BLaER1 (cell line): Measurements from ENCODE around the gene PAK1IP1.
"Not testable (repeated sequence)": the region's sequence is repeated elsewhere in the genome, so short reads cannot be mapped to it uniquely, and the experiment has no call there.

Experiments
- H3K27ac ChIP-seq: shearing (Covaris generic); formaldehyde crosslinking; 2 replicates; pipeline ENCODE4 v1.8.1; 2022
- H3K27me3 ChIP-seq: shearing (Covaris generic); formaldehyde crosslinking; 2 replicates; pipeline ENCODE4 v1.8.1; 2022
- H3K36me3 ChIP-seq: shearing (Covaris generic); formaldehyde crosslinking; 2 replicates; pipeline ENCODE4 v1.8.1; 2022
- H3K4me1 ChIP-seq: shearing (Covaris generic); formaldehyde crosslinking; 2 replicates; pipeline ENCODE4 v1.8.1; 2022
- H3K4me2 ChIP-seq: shearing (Covaris generic); formaldehyde crosslinking; 2 replicates; pipeline ENCODE4 v1.8.1; 2022
- H3K4me3 ChIP-seq: shearing (Covaris generic); formaldehyde crosslinking; 2 replicates; pipeline ENCODE4 v1.8.1; 2022
- H3K9ac ChIP-seq: shearing (Covaris generic); formaldehyde crosslinking; 2 replicates; pipeline ENCODE4 v1.8.1; 2022
- H3K9me3 ChIP-seq: shearing (Covaris generic); formaldehyde crosslinking; 2 replicates; pipeline ENCODE4 v1.8.1; 2022
- H4K20me1 ChIP-seq: shearing (Covaris generic); formaldehyde crosslinking; 2 replicates; pipeline ENCODE4 v1.8.1; 2022
- Cebpa-rat ChIP-seq: shearing (Covaris generic); IDR thresholded peaks from 2 replicates; pipeline ENCODE4 v1.8.1; 2022

Gene PAK1IP1, protein sequence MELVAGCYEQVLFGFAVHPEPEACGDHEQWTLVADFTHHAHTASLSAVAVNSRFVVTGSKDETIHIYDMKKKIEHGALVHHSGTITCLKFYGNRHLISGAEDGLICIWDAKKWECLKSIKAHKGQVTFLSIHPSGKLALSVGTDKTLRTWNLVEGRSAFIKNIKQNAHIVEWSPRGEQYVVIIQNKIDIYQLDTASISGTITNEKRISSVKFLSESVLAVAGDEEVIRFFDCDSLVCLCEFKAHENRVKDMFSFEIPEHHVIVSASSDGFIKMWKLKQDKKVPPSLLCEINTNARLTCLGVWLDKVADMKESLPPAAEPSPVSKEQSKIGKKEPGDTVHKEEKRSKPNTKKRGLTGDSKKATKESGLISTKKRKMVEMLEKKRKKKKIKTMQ

DNA sequence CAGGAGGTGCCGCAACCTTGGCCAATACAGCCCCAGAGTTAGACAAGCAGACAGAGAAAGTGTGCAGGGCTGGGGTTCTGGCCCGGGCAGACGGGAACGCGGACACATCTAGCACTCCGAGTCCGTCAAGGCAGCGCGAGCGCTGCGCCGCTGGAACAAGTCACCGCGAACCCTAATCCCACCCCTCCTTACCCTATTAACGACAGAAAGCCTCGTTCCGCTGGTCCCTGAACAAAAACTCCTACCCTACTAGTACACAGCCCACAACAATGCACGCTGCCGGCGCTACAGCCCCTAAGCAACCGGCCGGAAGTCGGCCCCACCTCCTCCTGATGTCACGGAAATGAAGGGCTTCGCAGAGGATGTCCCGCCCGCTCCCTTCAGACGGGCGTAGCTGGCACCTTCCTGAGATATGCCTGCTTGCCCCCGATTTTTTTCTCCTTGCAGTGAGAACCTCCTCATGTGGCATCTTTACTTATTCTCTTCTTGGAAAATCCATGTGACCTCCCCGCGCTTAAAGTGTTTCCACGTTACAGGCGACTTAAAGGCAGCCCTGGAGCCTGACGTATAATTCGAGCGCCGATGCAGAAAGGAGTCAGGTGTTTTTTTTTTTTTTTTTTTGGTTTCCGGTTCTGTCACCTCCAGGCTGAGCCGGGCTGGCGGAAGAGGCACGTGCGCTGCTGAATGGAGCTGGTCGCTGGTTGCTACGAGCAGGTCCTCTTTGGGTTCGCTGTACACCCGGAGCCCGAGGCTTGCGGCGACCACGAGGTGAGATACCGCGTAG is at the start of gene PAK1IP1, which contains the start of gene C6orf52:
TSS of gene PAK1IP1 (plus strand) at position 671 of the 784 bp plus-strand sequence. CDS start at position 685, 14 bp downstream.
TSS of gene C6orf52 (minus strand) at position 315 of the 784 bp plus-strand sequence. CDS start 7,066 bp downstream, outside the sequence.
- Histone ChIP-seq H3K27me3 (no peaks in the 10 kb centered on the region), H3K9me3 (no peaks in the 10 kb centered on the region), H3K9ac (peak within 1 kb of the TSS; percentile 87), H3K4me3 (peak within 1 kb of the TSS; percentile 88), H4K20me1 (peaks cover 8% of the 10 kb centered on the region; the same call in 1 of the 2 replicates), H3K27ac (peak within 1 kb of the TSS; percentile 91), H3K36me3 (peaks cover 25% of the 10 kb centered on the region), H3K4me1 (peaks cover 28% of the 10 kb centered on the region), H3K4me2 (peak within 1 kb of the TSS; percentile 88)
- no peak for TF ChIP-seq Cebpa-rat

- Histone ChIP-seq H4K20me1 (no peaks in the 10 kb centered on the region), H3K4me3 (no peak overlapping the region), H3K36me3 (no peaks in the 10 kb centered on the region), H3K9me3 (peaks cover 10% of the 10 kb centered on the region), H3K27me3 (no peaks in the 10 kb centered on the region), H3K4me2 (peak overlapping the region; percentile 37; the same call in 1 of the 2 replicates), H3K9ac (no peak overlapping the region), H3K27ac (no peak overlapping the region), H3K4me1 (0 out of 2 replicates have a peak, but pooled peaks cover 7% of the 10 kb centered on the region)
- TF ChIP-seq Cebpa-rat: no peak
Measured at GRCh38 chr6:10655508-10656055, 39.2 kb upstream of the PAK1IP1 start.

GRCh38 chr6:10658910-10659698 is 35.7 kb upstream of the PAK1IP1 start:
- TF ChIP-seq Cebpa-rat: no peak
- no peak overlapping the region for H3K4me2 ChIP-seq
- no peak overlapping the region for H3K4me3 ChIP-seq

DNA sequence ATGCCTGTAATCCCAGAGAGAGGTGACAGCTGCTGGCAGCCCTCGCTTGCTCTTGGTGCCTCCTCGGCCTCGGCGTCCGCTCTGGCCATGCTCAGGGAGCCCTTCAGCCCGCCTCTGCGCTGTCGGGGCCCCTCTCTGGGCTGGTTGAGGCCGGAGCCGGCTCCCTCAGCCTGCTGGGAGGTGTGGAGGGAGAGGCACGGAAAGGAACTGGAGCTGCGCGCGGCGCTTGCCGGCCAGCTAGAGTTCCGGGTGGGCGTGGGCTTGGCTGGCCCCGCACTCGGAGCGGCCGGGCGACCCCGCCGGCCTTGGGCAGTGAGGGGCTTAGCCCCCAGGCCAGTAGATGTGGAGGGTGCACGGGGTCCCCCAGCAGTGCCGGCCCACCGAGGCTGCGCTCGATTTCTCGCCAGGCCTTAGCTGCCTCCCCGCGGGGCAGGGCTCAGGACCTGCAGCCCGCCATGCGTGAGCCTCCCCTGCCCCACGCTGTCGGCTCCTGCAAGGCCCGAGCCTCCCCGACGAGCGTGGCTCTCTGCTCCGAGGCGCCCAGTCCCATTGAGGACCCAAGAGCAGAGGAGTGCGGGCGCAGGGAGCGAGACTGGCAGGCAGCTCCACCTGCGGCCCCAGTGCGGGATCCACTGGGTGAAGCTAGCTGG is 34.9 kb upstream of the PAK1IP1 start:
- no peak overlapping the region for H3K4me2 ChIP-seq
- H3K4me3 ChIP-seq: no peak overlapping the region
- no peak overlapping the region for H3K9ac ChIP-seq
- H3K4me1 ChIP-seq: 0 out of 2 replicates have a peak, but pooled peaks cover 7% of the 10 kb centered on the region
- H3K36me3 ChIP-seq: no peaks in the 10 kb centered on the region
- no peaks in the 10 kb centered on the region for H3K27me3 ChIP-seq
- no peak overlapping the region for H3K27ac ChIP-seq
- peaks cover 30% of the 10 kb centered on the region for H3K9me3 ChIP-seq
- no peaks in the 10 kb centered on the region for H4K20me1 ChIP-seq
- TF ChIP-seq Cebpa-rat: no peak

More at GRCh38 chr6:10658910-10659698, 35.7 kb upstream of the PAK1IP1 start:
- H3K36me3 ChIP-seq: no peaks in the 10 kb centered on the region
- no peaks in the 10 kb centered on the region for H4K20me1 ChIP-seq
- H3K9me3 ChIP-seq: peaks cover 25% of the 10 kb centered on the region
- no peak overlapping the region for H3K27ac ChIP-seq
- H3K9ac ChIP-seq: no peak overlapping the region
- H3K4me1 ChIP-seq: 0 out of 2 replicates have a peak, but pooled peaks cover 7% of the 10 kb centered on the region
- no peaks in the 10 kb centered on the region for H3K27me3 ChIP-seq

DNA sequence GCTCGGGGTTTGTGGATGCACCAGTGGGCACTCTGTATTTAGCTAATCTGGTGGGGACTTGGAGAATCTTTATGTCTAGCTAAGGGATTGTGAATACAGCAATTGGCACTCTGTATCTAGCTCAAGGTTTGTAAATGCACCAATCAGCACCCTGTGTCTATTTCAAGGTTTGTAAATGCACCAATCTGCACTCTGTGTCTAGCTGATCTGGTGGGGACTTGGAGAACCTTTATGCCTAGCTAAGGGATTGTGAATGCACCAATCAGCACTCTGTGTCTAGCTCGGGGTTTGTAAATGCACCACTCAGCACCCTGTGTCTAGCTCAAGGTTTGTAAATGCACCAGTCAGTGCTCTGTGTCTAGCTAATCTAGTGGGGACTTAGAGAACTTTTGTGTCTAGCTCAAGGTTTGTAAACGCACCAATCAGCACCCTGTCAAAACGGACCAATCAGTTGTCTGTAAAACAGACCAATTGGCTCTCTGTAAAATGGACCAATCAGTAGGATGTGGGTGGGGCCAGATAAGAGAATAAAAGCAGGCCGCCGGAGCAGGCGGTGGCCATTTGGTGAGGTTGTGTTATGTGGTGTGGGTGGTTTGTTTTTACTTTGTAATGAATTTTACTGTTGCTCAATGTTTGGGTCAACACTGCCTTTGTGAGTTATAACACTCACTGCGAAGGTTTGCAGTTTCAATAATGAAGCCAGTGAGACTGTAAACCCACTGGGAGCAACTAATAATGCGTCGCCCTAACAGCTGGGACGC is 34.2 kb upstream of the PAK1IP1 start:
- not testable (repeated sequence) for H4K20me1 ChIP-seq, H3K27ac ChIP-seq, H3K27me3 ChIP-seq, H3K9ac ChIP-seq, H3K4me1 ChIP-seq, H3K36me3 ChIP-seq, H3K4me2 ChIP-seq, H3K4me3 ChIP-seq
- peaks cover 36% of the 10 kb centered on the region for H3K9me3 ChIP-seq

DNA sequence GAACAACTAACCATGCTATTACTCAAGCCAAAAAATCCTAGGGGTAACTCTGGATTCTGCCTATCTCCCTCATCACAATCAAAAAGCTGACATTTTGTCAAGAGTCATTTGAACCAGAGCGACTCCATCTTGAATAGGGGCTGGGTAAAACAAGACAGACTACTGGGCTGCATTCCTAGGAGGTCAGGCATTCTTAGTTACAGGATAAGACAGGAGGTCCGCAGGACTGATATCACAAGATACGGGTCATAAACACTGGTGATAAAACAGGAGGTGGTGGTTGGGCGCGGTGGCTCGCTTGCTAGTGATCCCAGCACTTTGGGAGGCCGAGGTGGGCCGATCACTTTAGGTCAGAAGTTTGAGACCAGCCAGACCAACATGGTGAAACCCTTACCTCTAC is 32.6 kb upstream of the PAK1IP1 start:
- Histone ChIP-seq H3K4me3 (no peak overlapping the region), H4K20me1 (no peaks in the 10 kb centered on the region), H3K27ac (no peak overlapping the region), H3K9ac (no peak overlapping the region), H3K36me3 (no peaks in the 10 kb centered on the region), H3K9me3 (peaks cover 36% of the 10 kb centered on the region), H3K4me2 (no peak overlapping the region), H3K27me3 (no peaks in the 10 kb centered on the region), H3K4me1 (no peaks in the 10 kb centered on the region)
- TF ChIP-seq Cebpa-rat: no peak

- Histone ChIP-seq H3K27ac (no peak overlapping the region), H3K4me3 (no peak overlapping the region), H4K20me1 (no peaks in the 10 kb centered on the region), H3K4me1 (no peaks in the 10 kb centered on the region), H3K9me3 (peaks cover 36% of the 10 kb centered on the region), H3K9ac (no peak overlapping the region), H3K27me3 (no peaks in the 10 kb centered on the region), H3K4me2 (no peak overlapping the region), H3K36me3 (no peaks in the 10 kb centered on the region)
- no peak for TF ChIP-seq Cebpa-rat
Measured at GRCh38 chr6:10662742-10663141, 32.0 kb upstream of the PAK1IP1 start.

DNA sequence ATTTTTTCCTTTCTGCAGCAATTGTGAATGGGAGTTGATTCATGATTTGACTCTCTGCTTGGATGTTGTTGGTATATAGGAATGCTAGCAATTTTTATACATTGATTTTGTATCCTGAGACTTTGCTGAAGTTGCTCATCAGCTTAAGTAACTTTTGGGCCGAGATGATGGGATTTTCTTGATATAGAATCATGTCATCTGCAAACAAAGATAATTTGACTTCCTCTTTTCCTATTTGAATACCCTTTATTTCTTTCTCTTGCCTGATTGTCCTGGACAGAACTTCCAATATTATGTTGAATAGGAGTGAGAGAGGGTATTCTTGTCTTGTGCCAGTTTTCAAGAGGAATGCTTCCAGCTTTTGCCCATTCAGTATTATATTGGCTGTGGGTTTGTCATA is 29.2 kb upstream of the PAK1IP1 start:
- H3K4me2 ChIP-seq, H4K20me1 ChIP-seq, H3K9ac ChIP-seq, H3K36me3 ChIP-seq, H3K27me3 ChIP-seq, H3K4me3 ChIP-seq, H3K27ac ChIP-seq: not testable (repeated sequence)
- H3K4me1 ChIP-seq: peaks cover 12% of the 10 kb centered on the region
- H3K9me3 ChIP-seq: peaks cover 25% of the 10 kb centered on the region
